DOHH2 (cell line): ENCODE measurements around the gene RASSF3.

ENCODE experiments used
- EZH2phosphoT487 ChIP-seq: fragments of 200-600 bp; sonication (generic); IDR thresholded peaks from 2 replicates; pipeline ENCODE4 v1.6.1; 2017; ENCODE audit warnings: borderline replicate concordance, mild to moderate bottlenecking, antibody characterized with exemption, low read length, moderate library complexity, mixed read lengths
- TF ChIP-seq, protein P1 (sequence below): fragments of 200-600 bp; sonication (generic); IDR thresholded peaks from one replicate; pipeline ENCODE4 v1.5.1; 2014; ENCODE audit warnings: antibody characterized with exemption, mild to moderate bottlenecking, low read depth, low read length; ENCODE audit not compliant: poor library complexity, severe bottlenecking

DNA sequence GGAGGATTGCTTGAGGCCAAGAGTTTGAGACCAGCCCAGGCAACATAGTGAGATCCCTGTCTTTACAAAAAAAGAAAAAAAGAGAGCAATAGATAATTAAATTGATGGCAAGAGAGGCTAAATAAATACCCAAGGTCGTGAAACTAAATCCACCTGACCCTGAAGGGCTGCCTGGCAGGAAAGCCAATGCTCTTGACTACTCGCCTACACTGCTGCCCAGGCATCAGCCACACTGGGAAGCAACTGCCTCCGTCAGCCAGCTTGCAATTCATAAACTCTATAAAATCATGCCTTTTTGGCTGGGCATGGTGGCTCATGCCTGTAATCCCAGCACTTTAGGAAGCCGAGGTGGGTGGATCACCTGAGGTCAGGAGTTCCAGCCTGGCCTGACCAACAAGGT lies 31.7 kb upstream of the RASSF3 start:
- TF ChIP-seq, protein P1, sequence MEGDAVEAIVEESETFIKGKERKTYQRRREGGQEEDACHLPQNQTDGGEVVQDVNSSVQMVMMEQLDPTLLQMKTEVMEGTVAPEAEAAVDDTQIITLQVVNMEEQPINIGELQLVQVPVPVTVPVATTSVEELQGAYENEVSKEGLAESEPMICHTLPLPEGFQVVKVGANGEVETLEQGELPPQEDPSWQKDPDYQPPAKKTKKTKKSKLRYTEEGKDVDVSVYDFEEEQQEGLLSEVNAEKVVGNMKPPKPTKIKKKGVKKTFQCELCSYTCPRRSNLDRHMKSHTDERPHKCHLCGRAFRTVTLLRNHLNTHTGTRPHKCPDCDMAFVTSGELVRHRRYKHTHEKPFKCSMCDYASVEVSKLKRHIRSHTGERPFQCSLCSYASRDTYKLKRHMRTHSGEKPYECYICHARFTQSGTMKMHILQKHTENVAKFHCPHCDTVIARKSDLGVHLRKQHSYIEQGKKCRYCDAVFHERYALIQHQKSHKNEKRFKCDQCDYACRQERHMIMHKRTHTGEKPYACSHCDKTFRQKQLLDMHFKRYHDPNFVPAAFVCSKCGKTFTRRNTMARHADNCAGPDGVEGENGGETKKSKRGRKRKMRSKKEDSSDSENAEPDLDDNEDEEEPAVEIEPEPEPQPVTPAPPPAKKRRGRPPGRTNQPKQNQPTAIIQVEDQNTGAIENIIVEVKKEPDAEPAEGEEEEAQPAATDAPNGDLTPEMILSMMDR: no peak
- no peak for TF ChIP-seq EZH2phosphoT487
